CD4-positive, alpha-beta memory T cell (primary cell): ENCODE results near the gene NISCH. TPM values are rescaled to one million over a fixed set of nuclear protein-coding genes. Genes with fewer than 3 reads are reported as not detected.
A peak's percentile ranks its signal among the peaks of the same experiment; 100 is the strongest.

Experiments used
- CTCF ChIA-PET: fragments of 350-600 bp; sonication (Branson Sonifier 250); formaldehyde crosslinking; loops from one replicate; lab custom pipeline; 2021; ENCODE audit warnings: inconsistent platforms; ENCODE audit not compliant: partially characterized antibody; lab: Charles Lee
- POLR2A ChIA-PET: fragments of 350-600 bp; sonication (Branson Sonifier 250); formaldehyde crosslinking; loops from one replicate; lab custom pipeline; 2021; ENCODE audit not compliant: partially characterized antibody; lab: Charles Lee
- DNase-seq, 5 donors: peaks; one replicate each; pipeline versions ENCODE4 v3.0.0 to v3.0.0-alpha.2; 2020 to 2022; ENCODE audit warnings: mixed read lengths in 1 of 5
- H3K27ac ChIP-seq: one replicate; pipeline ENCODE4 v1.7.0; 2013; ENCODE audit warnings: low read depth, low read length
- H3K27me3 ChIP-seq: 2 replicates; pipeline ENCODE4 v1.7.0; 2013; ENCODE audit warnings: mild to moderate bottlenecking, low read length, moderate library complexity; ENCODE audit not compliant: insufficient read depth
- H3K36me3 ChIP-seq: 2 replicates; pipeline ENCODE4 v1.7.0; 2013; ENCODE audit warnings: mild to moderate bottlenecking, low read length, moderate library complexity; ENCODE audit not compliant: insufficient read depth
- H3K4me1 ChIP-seq: 2 replicates; pipeline ENCODE4 v1.7.0; 2013; ENCODE audit warnings: mild to moderate bottlenecking, low read length, moderate library complexity; ENCODE audit not compliant: insufficient read depth
- H3K4me3 ChIP-seq, 2 donors: one replicate each; pipeline ENCODE4 v1.7.0; 2013; ENCODE audit warnings: low read length in 2 of 2, mild to moderate bottlenecking in 1 of 2
- H3K9me3 ChIP-seq, 2 donors: one replicate each; pipeline ENCODE4 v1.7.0; 2013; ENCODE audit warnings: low read length in 2 of 2, control low read depth in 1 of 2; ENCODE audit not compliant: control insufficient read depth in 1 of 2
- H3K27ac Mint-ChIP-seq, 7 donors: one replicate each; pipeline ENCODE4 v1.8.0; 2020 to 2021; ENCODE audit warnings: mixed read lengths in 7 of 7, mild to moderate bottlenecking in 6 of 7, inconsistent platforms in 3 of 7, moderate library complexity in 3 of 7
- H3K27me3 Mint-ChIP-seq, 2 donors: one replicate each; pipeline ENCODE4 v1.8.0; 2020 to 2021; ENCODE audit warnings: mixed read lengths in 2 of 2
- H3K36me3 Mint-ChIP-seq, 2 donors: one replicate each; pipeline ENCODE4 v1.8.0; 2020 to 2021; ENCODE audit warnings: mixed read lengths in 2 of 2, inconsistent platforms in 1 of 2, mild to moderate bottlenecking in 1 of 2
- H3K4me1 Mint-ChIP-seq, 4 donors: one replicate each; pipeline ENCODE4 v1.8.0; 2020 to 2021; ENCODE audit warnings: mixed read lengths in 4 of 4, mild to moderate bottlenecking in 1 of 4
- H3K4me3 Mint-ChIP-seq, 8 donors: one replicate each; pipeline ENCODE4 v1.8.0; 2020 to 2021; ENCODE audit warnings: mixed read lengths in 8 of 8, mild to moderate bottlenecking in 7 of 8, moderate library complexity in 6 of 8, inconsistent platforms in 3 of 8
- H3K9me3 Mint-ChIP-seq, 8 donors: one replicate each; pipeline ENCODE4 v1.8.0; 2020 to 2021; ENCODE audit warnings: mixed read lengths in 8 of 8, mild to moderate bottlenecking in 5 of 8, inconsistent platforms in 3 of 8, moderate library complexity in 1 of 8
- intact Hi-C: fragments of 100-400 bp; cut with micrococcal nuclease; formaldehyde crosslinking; loops from one replicate; pipeline ENCODE4 v1.15.1; 2023
- polyA plus RNA-seq, 2 donors: library from polyadenylated mRNA; unstranded; fragments of 300-500 nt; fragmentation: Illumina TruSeq; gene quantifications; one replicate each; pipeline ENCODE4 v1.2.3, GENCODE V29; 2021
- total RNA-seq, 2 experiments: library from RNA; stranded (reverse); gene quantifications; one replicate each; pipeline ENCODE4 v1.2.3, GENCODE V29; 2021

Gene NISCH
- total and polyA plus RNA-seq, 4 experiments from 2014 or later, result 10.2 to 205 (median 107) TPM

- intact Hi-C loops, result loop anchor here (10.0 kb wide), 1 partner anchor 234 kb away; the partner anchor contains the start of genes GNL3 and PBRM1
- peak overlapping the region in 3 of 7 donors; percentile 38 to 64 (median 46) for H3K27ac Mint-ChIP-seq
- H3K4me1 ChIP-seq, result peaks cover 23% of the 10 kb centered on the region
- peaks cover 0 to 7% of the 10 kb centered on the region in 2 donors for H3K36me3 Mint-ChIP-seq
- no peaks in the 10 kb centered on the region for H3K9me3 ChIP-seq
- H3K4me3 Mint-ChIP-seq, result peak overlapping the region in 1 of 8 donors; percentile 36
- no peaks in the 10 kb centered on the region for H3K36me3 ChIP-seq
- no peaks in the 10 kb centered on the region for H3K27me3 ChIP-seq
- no peaks in the 10 kb centered on the region for H3K27me3 Mint-ChIP-seq
- ChIA-PET POLR2A (interaction anchor here (1.8 kb wide), 1 partner anchor 38 kb away, joined by 6 read pairs; no protein-coding TSS in a partner anchor), CTCF (interaction anchor here (0.7 to 7.1 kb wide), 5 partner anchors 18 to 223 kb away, joined by 3 to 107 read pairs (median 51); no protein-coding TSS in a partner anchor)
- no peak overlapping the region for H3K4me3 ChIP-seq
- peaks cover 13 to 30% (median 23%) of the 10 kb centered on the region in 4 donors for H3K4me1 Mint-ChIP-seq
- H3K27ac ChIP-seq, result no peak overlapping the region
- DNase-seq, result no peak
- no peaks in the 10 kb centered on the region for H3K9me3 Mint-ChIP-seq
Observed at GRCh38 chr3:52450489-52451236, 4.7 kb upstream of the NISCH start.

- ChIA-PET CTCF (interaction anchor here (0.7 to 6.7 kb wide), 4 partner anchors 24 to 224 kb away, joined by 3 to 82 read pairs (median 8); no protein-coding TSS in a partner anchor), POLR2A (interaction anchor here (0.5 to 1.8 kb wide), 2 partner anchors 39 to 44 kb away, joined by 3 to 6 read pairs; no protein-coding TSS in a partner anchor)
- Mint-ChIP-seq H3K4me3 (no peak overlapping the region), H3K27me3 (no peaks in the 10 kb centered on the region), H3K9me3 (no peaks in the 10 kb centered on the region), H3K4me1 (peaks cover 17 to 36% (median 28%) of the 10 kb centered on the region in 4 donors), H3K36me3 (peaks cover 0 to 11% of the 10 kb centered on the region in 2 donors), H3K27ac (no peak overlapping the region)
- DNase-seq, result no peak
- Histone ChIP-seq H3K4me1 (peaks cover 28% of the 10 kb centered on the region), H3K27ac (no peak overlapping the region), H3K27me3 (no peaks in the 10 kb centered on the region), H3K36me3 (no peaks in the 10 kb centered on the region), H3K4me3 (no peak overlapping the region), H3K9me3 (no peaks in the 10 kb centered on the region)
- intact Hi-C loops, result loop anchor here (10.0 kb wide), 1 partner anchor 233 kb away; the partner anchor contains the start of genes GNL3 and PBRM1
Observed at GRCh38 chr3:52451237-52452083, 3.9 kb upstream of the NISCH start.

- intact Hi-C loops, result loop anchor here (10.0 kb wide), 1 partner anchor 233 kb away; the partner anchor contains the start of genes GNL3 and PBRM1
- Histone ChIP-seq H3K27me3 (no peaks in the 10 kb centered on the region), H3K4me1 (peaks cover 30% of the 10 kb centered on the region), H3K4me3 (no peak overlapping the region), H3K9me3 (no peaks in the 10 kb centered on the region), H3K27ac (no peak overlapping the region), H3K36me3 (no peaks in the 10 kb centered on the region)
- no peak overlapping the region for H3K27ac Mint-ChIP-seq
- peaks cover 0 to 13% of the 10 kb centered on the region in 2 donors for H3K36me3 Mint-ChIP-seq
- ChIA-PET POLR2A (interaction anchor here (0.5 to 1.8 kb wide), 2 partner anchors 40 to 44 kb away, joined by 3 to 6 read pairs; no protein-coding TSS in a partner anchor), CTCF (interaction anchor here (1.4 to 3.8 kb wide), 2 partner anchors 40 to 113 kb away, joined by 3 to 14 read pairs; no protein-coding TSS in a partner anchor)
- H3K9me3 Mint-ChIP-seq, result no peaks in the 10 kb centered on the region
- no peak for DNase-seq
- no peak overlapping the region for H3K4me3 Mint-ChIP-seq
- H3K4me1 Mint-ChIP-seq, result peaks cover 19 to 39% (median 31%) of the 10 kb centered on the region in 4 donors
- no peaks in the 10 kb centered on the region for H3K27me3 Mint-ChIP-seq
Observed at GRCh38 chr3:52452126-52452525, 3.3 kb upstream of the NISCH start.

DNA sequence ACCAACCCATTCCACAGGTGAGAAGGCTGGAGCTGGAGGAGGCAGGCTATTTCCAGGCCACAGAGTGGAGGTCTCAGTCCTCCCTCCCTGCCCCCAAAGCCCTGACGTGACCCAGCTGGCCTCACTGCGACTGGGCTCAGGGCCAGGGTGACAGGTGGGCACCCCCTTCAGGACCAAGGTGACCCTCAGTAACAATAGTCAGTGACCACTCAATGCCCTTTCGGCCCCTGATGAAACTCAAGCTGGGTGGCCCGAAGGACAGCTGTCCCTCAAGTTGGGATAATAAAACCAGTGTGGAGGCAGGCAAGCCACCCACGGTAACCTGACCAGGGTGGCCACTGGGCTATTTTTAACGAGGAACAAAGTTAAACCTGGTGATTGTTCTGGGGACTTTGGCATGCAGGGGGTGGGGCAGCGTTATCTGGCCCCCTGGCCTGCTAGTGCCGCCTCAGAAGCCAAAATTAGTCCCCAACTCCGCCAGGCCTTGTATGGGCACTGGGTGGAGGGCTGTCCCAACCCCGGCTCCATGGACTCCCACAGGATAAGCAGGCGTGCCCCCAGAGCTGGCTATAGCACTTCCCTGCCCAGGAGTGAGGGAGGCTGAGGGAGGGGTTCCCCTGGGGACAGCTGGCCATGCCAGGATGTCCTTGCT lies 2.7 kb upstream of the NISCH start:
- ChIA-PET POLR2A (interaction anchor here (1.8 kb wide), 1 partner anchor 40 kb away, joined by 6 read pairs; no protein-coding TSS in a partner anchor), CTCF (interaction anchor here (1.4 to 3.8 kb wide), 2 partner anchors 41 to 114 kb away, joined by 3 to 14 read pairs; no protein-coding TSS in a partner anchor)
- no peak overlapping the region for H3K27ac ChIP-seq
- no peak overlapping the region for H3K4me3 Mint-ChIP-seq
- no peak overlapping the region for H3K4me3 ChIP-seq
- intact Hi-C loops, result loop anchor here (10.0 kb wide), 1 partner anchor 232 kb away; the partner anchor contains the start of genes GNL3 and PBRM1
- no peak for DNase-seq
- no peaks in the 10 kb centered on the region for H3K27me3 ChIP-seq
- H3K27ac Mint-ChIP-seq, result peak overlapping the region in 2 of 7 donors; percentile 24 to 46
- H3K4me1 Mint-ChIP-seq, result peaks cover 21 to 43% (median 34%) of the 10 kb centered on the region in 4 donors
- H3K27me3 Mint-ChIP-seq, result no peaks in the 10 kb centered on the region
- H3K36me3 Mint-ChIP-seq, result peaks cover 0 to 19% of the 10 kb centered on the region in 2 donors
- H3K9me3 ChIP-seq, result no peaks in the 10 kb centered on the region
- H3K36me3 ChIP-seq, result no peaks in the 10 kb centered on the region
- H3K9me3 Mint-ChIP-seq, result no peaks in the 10 kb centered on the region
- peaks cover 33% of the 10 kb centered on the region for H3K4me1 ChIP-seq

- peak within 1 kb of the TSS; percentile 93 for H3K27ac ChIP-seq
- DNase-seq, result no peak
- H3K4me3 ChIP-seq, result peak within 1 kb of the TSS; percentile 91 to 97
- POLR2A ChIA-PET, result interaction anchor here (3.5 kb wide), 1 partner anchor 8 kb away, joined by 13 read pairs; the partner anchor contains the start of gene SEMA3G
- Mint-ChIP-seq H3K4me1 (peaks cover 23 to 53% (median 35%) of the 10 kb centered on the region in 4 donors), H3K9me3 (no peaks in the 10 kb centered on the region), H3K36me3 (peaks cover 6 to 28% of the 10 kb centered on the region in 2 donors), H3K27me3 (no peaks in the 10 kb centered on the region), H3K4me3 (peak within 1 kb of the TSS; percentile 91 to 97 (median 94)), H3K27ac (peak within 1 kb of the TSS; percentile 97 to 99 (median 99))
- H3K9me3 ChIP-seq, result no peaks in the 10 kb centered on the region
- H3K36me3 ChIP-seq, result peaks cover 9% of the 10 kb centered on the region
- no peaks in the 10 kb centered on the region for H3K27me3 ChIP-seq
- CTCF ChIA-PET, result interaction anchor here (0.8 to 3.8 kb wide), 2 partner anchors 8 to 42 kb away, joined by 3 to 14 read pairs; no protein-coding TSS in a partner anchor
- H3K4me1 ChIP-seq, result peaks cover 36% of the 10 kb centered on the region
- intact Hi-C loops, result loop anchor here (10.0 kb wide), 1 partner anchor 231 kb away; the partner anchor contains the start of genes GNL3 and PBRM1
Observed at GRCh38 chr3:52453496-52454249, 1.7 kb upstream of the NISCH start, which contains the start of gene TNNC1. TSS of gene TNNC1 (minus strand) at chr3:52454041. CDS start at chr3:52454015, 26 bp downstream.
